ENCODE measurements around the gene MBOAT2. TPM values are rescaled to one million over a fixed set of nuclear protein-coding genes. Genes with fewer than 3 reads are reported as not detected.

The MBOAT2 gene
- total RNA-seq, 1 experiment from 2014 or later: 40.9 TPM

DNA sequence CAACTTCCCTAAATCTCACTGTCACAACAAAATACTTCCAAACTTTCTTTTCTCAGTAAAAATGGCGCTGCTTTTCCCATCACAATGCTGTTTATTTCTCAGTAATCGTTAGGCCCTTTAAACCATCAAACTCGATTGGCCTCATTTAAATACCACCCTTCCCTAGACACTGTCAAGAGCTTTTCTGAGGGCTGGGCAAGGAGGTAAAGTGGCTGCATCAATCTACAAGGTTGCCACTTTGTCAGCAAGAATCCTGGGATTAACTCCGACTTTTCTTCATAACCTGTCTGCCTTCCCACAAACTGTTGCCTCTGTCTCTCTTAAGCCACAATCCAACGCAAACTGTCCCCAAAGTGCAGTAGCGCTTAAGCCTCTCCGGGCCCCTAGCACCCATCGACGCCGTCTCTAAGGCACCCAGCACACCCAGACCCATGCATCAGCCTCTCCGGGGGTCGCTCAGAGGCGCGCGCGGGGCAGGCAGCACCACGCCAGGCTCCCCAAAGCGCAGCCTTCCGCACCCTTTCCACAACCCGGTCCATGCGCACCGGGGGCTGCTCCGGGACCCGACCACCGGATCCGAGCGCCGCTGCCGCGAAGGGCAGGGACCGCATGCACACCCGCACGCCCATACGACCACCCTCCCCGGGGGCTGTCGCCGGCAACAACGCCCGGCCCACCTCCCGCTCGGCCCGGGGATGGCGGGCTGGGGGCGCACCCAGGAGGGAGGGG is 683 bp downstream of the MBOAT2 start:
- H3K4me1 Mint-ChIP-seq (ENCODE audit: low read depth, unreplicated experiment): peaks cover 43% of the 10 kb centered on the region

GRCh38 chr2:9002313-9002636 is 1.2 kb downstream of the MBOAT2 start:
- Mint-ChIP-seq H3K27ac (ENCODE audit: unreplicated experiment) (peak overlapping the region; percentile 62), H3K9me3 (ENCODE audit: low read depth, unreplicated experiment) (no peaks in the 10 kb centered on the region), H3K4me3 (ENCODE audit: low read depth, unreplicated experiment) (peak overlapping the region; percentile 92), H3K4me1 (ENCODE audit: low read depth, unreplicated experiment) (peaks cover 43% of the 10 kb centered on the region), H3K27me3 (ENCODE audit: unreplicated experiment) (no peaks in the 10 kb centered on the region), H3K36me3 (ENCODE audit: insufficient read depth, unreplicated experiment) (peaks cover 27% of the 10 kb centered on the region)
- TSS peak; percentile 30 for BruUV-seq (replicated peaks)
- DNase-seq: no peak
- TF ChIP-seq, protein P1, sequence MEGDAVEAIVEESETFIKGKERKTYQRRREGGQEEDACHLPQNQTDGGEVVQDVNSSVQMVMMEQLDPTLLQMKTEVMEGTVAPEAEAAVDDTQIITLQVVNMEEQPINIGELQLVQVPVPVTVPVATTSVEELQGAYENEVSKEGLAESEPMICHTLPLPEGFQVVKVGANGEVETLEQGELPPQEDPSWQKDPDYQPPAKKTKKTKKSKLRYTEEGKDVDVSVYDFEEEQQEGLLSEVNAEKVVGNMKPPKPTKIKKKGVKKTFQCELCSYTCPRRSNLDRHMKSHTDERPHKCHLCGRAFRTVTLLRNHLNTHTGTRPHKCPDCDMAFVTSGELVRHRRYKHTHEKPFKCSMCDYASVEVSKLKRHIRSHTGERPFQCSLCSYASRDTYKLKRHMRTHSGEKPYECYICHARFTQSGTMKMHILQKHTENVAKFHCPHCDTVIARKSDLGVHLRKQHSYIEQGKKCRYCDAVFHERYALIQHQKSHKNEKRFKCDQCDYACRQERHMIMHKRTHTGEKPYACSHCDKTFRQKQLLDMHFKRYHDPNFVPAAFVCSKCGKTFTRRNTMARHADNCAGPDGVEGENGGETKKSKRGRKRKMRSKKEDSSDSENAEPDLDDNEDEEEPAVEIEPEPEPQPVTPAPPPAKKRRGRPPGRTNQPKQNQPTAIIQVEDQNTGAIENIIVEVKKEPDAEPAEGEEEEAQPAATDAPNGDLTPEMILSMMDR (IDR thresholded peaks at IDR 0.05; ENCODE audit: unreplicated experiment): no peak
- intact Hi-C loops (cut with micrococcal nuclease; ENCODE audit: unreplicated experiment): loop anchor here (5.0 kb wide), 1 partner anchor 105 kb away; no protein-coding TSS in a partner anchor
- CTCF ChIA-PET: interaction anchor here (0.6 to 0.7 kb wide), 4 partner anchors 25 to 1895 kb away, joined by 3 to 10 read pairs (median 5); no protein-coding TSS in a partner anchor

More for the DNA sequence above, 683 bp downstream of the MBOAT2 start:
- no peaks in the 10 kb centered on the region for H3K27me3 Mint-ChIP-seq (ENCODE audit: unreplicated experiment)
- CTCF ChIA-PET: interaction anchor here (0.6 to 0.7 kb wide), 4 partner anchors 25 to 1896 kb away, joined by 3 to 10 read pairs (median 5); no protein-coding TSS in a partner anchor
- H3K4me3 Mint-ChIP-seq (ENCODE audit: low read depth, unreplicated experiment): peak overlapping the region; percentile 92
- TF ChIP-seq, protein P1 (IDR thresholded peaks at IDR 0.05; ENCODE audit: unreplicated experiment): no peak
- intact Hi-C loops (cut with micrococcal nuclease; ENCODE audit: unreplicated experiment): loop anchor here (5.0 kb wide), 1 partner anchor 104 kb away; no protein-coding TSS in a partner anchor
- peaks cover 27% of the 10 kb centered on the region for H3K36me3 Mint-ChIP-seq (ENCODE audit: insufficient read depth, unreplicated experiment)
- H3K9me3 Mint-ChIP-seq (ENCODE audit: low read depth, unreplicated experiment): no peaks in the 10 kb centered on the region
- BruUV-seq (replicated peaks): no TSS peak
- DNase-seq: peak; percentile 20
- peak overlapping the region; percentile 62 for H3K27ac Mint-ChIP-seq (ENCODE audit: unreplicated experiment)

DNA sequence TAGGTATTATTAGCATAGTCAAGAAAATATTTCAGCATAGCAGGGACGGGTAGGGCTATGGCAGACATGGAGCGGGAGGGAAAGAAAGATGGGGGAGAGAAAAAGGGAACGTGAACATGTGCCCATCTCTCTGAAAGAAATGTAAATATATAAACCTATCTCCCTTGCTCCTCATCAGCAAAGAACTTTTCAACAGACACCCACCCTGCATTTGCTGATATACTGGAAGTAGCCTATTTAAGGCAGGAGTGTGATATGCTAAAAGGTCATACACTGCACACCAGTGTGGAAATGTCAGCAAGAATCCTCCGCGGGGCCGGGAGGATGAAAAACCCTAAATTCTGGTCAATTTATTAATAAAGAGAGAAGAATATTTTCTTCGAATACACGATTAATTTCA is 1.7 kb downstream of the MBOAT2 start:
- intact Hi-C loops (cut with micrococcal nuclease; ENCODE audit: unreplicated experiment): loop anchor here (5.0 kb wide), 1 partner anchor 106 kb away; no protein-coding TSS in a partner anchor
- CTCF ChIA-PET: no interaction called here
- BruUV-seq (replicated peaks): no TSS peak
- Mint-ChIP-seq H3K36me3 (ENCODE audit: insufficient read depth, unreplicated experiment) (peaks cover 27% of the 10 kb centered on the region), H3K27me3 (ENCODE audit: unreplicated experiment) (no peaks in the 10 kb centered on the region), H3K27ac (ENCODE audit: unreplicated experiment) (no peak overlapping the region), H3K9me3 (ENCODE audit: low read depth, unreplicated experiment) (no peaks in the 10 kb centered on the region), H3K4me1 (ENCODE audit: low read depth, unreplicated experiment) (peaks cover 43% of the 10 kb centered on the region), H3K4me3 (ENCODE audit: low read depth, unreplicated experiment) (peak overlapping the region; percentile 92)
- DNase-seq: no peak
- TF ChIP-seq, protein P1 (IDR thresholded peaks at IDR 0.05; ENCODE audit: unreplicated experiment): no peak

GRCh38 chr2:9001229-9001628 is 2.3 kb downstream of the MBOAT2 start:
- TF ChIP-seq, protein P1 (IDR thresholded peaks at IDR 0.05; ENCODE audit: unreplicated experiment): no peak
- Mint-ChIP-seq H3K36me3 (ENCODE audit: insufficient read depth, unreplicated experiment) (peaks cover 27% of the 10 kb centered on the region), H3K9me3 (ENCODE audit: low read depth, unreplicated experiment) (no peaks in the 10 kb centered on the region), H3K4me3 (ENCODE audit: low read depth, unreplicated experiment) (peak overlapping the region; percentile 92), H3K27me3 (ENCODE audit: unreplicated experiment) (no peaks in the 10 kb centered on the region), H3K4me1 (ENCODE audit: low read depth, unreplicated experiment) (peaks cover 43% of the 10 kb centered on the region), H3K27ac (ENCODE audit: unreplicated experiment) (peak overlapping the region; percentile 78)
- CTCF ChIA-PET: no interaction called here
- no TSS peak for BruUV-seq (replicated peaks)
- DNase-seq: peak; percentile 19
- intact Hi-C loops (cut with micrococcal nuclease; ENCODE audit: unreplicated experiment): loop anchor here (5.0 kb wide), 1 partner anchor 106 kb away; no protein-coding TSS in a partner anchor
